ENCODE measurements around the gene STAC3. TPM values are rescaled to one million over a fixed set of nuclear protein-coding genes. Genes with fewer than 3 reads are reported as not detected.

The STAC3 gene
- total and polyA plus RNA-seq, 9 donors, result 0.66 to 2.9 (median 1.8) TPM

- no peak for DNase-seq
- Histone ChIP-seq H3K4me1 (ENCODE audit: insufficient read depth) (peaks cover 8% of the 10 kb centered on the region), H3K36me3 (no peaks in the 10 kb centered on the region), H3K9me3 (no peaks in the 10 kb centered on the region), H3K27me3 (peaks cover 17% of the 10 kb centered on the region), H3K27ac (no peak overlapping the region), H3K4me3 (no peak overlapping the region)
- WGBS, 3 donors, result 64 to 73% (median 67%) methylated on average over 14 of the region's 14 CpGs
- intact Hi-C loops (cut with DNase I), result no loop called here
- TF ChIP-seq EP300 (IDR thresholded peaks at IDR 0.05) (no peak), CTCF (IDR thresholded peaks at IDR 0.05) (no peak), POLR2A (IDR thresholded peaks at IDR 0.05) (no peak)
Measured at GRCh38 chr12:57219205-57219992, 31.6 kb downstream of the STAC3 start.

- peaks cover 8% of the 10 kb centered on the region for H3K4me1 ChIP-seq (ENCODE audit: insufficient read depth)
- peaks cover 17% of the 10 kb centered on the region for H3K27me3 ChIP-seq
- H3K36me3 ChIP-seq, result no peaks in the 10 kb centered on the region
- 71 to 79% (median 77%) methylated on average over 5 of the region's 5 CpGs for WGBS, 3 donors
- no peak overlapping the region for H3K4me3 ChIP-seq
- no peak overlapping the region for H3K27ac ChIP-seq
- intact Hi-C loops (cut with DNase I), result no loop called here
- H3K9me3 ChIP-seq, result no peaks in the 10 kb centered on the region
- DNase-seq, result no peak
- TF ChIP-seq CTCF (IDR thresholded peaks at IDR 0.05) (no peak), POLR2A (IDR thresholded peaks at IDR 0.05) (no peak), EP300 (IDR thresholded peaks at IDR 0.05) (no peak)
Measured at GRCh38 chr12:57218030-57218853, 32.7 kb downstream of the STAC3 start.

- Histone ChIP-seq H3K27me3 (peaks cover 17% of the 10 kb centered on the region), H3K4me1 (ENCODE audit: insufficient read depth) (peaks cover 8% of the 10 kb centered on the region)
- no peak for TF ChIP-seq EP300 (IDR thresholded peaks at IDR 0.05)
Measured at GRCh38 chr12:57216921-57217879, 33.8 kb downstream of the STAC3 start.

GRCh38 chr12:57216014-57216911, 34.7 kb downstream of the STAC3 start, which contains the start of gene NXPH4:
NXPH4 (plus strand) TSS chr12:57216794; CDS start chr12:57216970, 176 bp downstream.
- 1 to 2% (median 1%) methylated on average over 32 to 102 of the region's 102 CpGs for WGBS, 3 donors
- TF ChIP-seq EP300 (IDR thresholded peaks at IDR 0.05) (no peak), CTCF (IDR thresholded peaks at IDR 0.05) (no peak), POLR2A (IDR thresholded peaks at IDR 0.05) (no peak)
- intact Hi-C loops (cut with DNase I), result no loop called here
- DNase-seq, result peak in 3 of 5 donors; percentile 58 to 64 (median 58)
- no peaks in the 10 kb centered on the region for H3K36me3 ChIP-seq
- H3K27me3 ChIP-seq, result peaks cover 15% of the 10 kb centered on the region
- no peaks in the 10 kb centered on the region for H3K9me3 ChIP-seq
- peaks cover 8% of the 10 kb centered on the region for H3K4me1 ChIP-seq (ENCODE audit: insufficient read depth)
- peak within 1 kb of the TSS; percentile 22 for H3K4me3 ChIP-seq
- H3K27ac ChIP-seq, result no peak within 1 kb of the TSS

More at GRCh38 chr12:57216921-57217879, 33.8 kb downstream of the STAC3 start:
- intact Hi-C loops (cut with DNase I), result no loop called here
- 3 to 5% (median 3%) methylated on average over 50 to 63 of the region's 63 CpGs for WGBS, 3 donors
- Histone ChIP-seq H3K36me3 (no peaks in the 10 kb centered on the region), H3K9me3 (no peaks in the 10 kb centered on the region), H3K27ac (no peak overlapping the region), H3K4me3 (peak overlapping the region; percentile 15)
- DNase-seq, result no peak
